ENCODE measurements around the gene EXTL2.
"Not testable (repeated sequence)": the region's sequence is repeated elsewhere in the genome, so short reads cannot be mapped to it uniquely, and the experiment has no call there.

EXTL2 gene

DNA sequence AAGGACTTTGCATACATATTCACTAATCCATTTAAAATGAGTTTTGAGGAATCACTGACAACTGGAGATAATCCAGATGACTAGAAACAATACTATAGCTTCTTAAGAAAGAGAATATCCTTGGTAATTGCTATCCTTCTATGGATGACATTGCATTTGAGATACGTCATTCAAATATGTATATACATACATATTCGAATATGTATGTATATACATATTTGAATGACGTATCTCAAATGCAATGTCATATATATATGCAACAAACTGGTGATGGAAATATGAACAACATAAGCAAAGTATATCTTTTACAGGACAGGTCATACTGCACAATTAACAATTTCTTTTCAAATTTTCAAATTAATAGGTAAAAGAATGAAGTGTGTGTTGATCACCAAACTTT, 41.7 kb downstream of the EXTL2 start:
- no peak for DNase-seq

DNA sequence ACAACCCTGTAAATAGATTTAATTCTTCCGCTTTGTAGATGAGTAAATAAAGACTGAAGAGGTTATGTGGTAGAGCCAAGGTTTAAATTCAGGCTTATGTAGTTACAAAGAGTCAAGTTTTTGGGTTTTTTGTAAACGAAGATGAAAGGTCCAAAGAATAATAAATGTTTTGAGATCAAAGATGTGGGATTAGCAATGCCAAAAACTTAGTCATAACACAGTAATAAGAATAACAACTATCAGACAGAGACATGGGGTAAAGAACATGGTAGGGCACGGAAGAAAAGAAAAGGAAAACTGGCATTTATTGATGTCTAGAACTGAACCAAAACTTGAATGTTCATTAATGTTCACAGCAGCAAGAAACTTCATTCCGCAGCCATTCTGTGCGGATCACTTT, 42.9 kb downstream of the EXTL2 start:
- DNase-seq, result no peak

DNA sequence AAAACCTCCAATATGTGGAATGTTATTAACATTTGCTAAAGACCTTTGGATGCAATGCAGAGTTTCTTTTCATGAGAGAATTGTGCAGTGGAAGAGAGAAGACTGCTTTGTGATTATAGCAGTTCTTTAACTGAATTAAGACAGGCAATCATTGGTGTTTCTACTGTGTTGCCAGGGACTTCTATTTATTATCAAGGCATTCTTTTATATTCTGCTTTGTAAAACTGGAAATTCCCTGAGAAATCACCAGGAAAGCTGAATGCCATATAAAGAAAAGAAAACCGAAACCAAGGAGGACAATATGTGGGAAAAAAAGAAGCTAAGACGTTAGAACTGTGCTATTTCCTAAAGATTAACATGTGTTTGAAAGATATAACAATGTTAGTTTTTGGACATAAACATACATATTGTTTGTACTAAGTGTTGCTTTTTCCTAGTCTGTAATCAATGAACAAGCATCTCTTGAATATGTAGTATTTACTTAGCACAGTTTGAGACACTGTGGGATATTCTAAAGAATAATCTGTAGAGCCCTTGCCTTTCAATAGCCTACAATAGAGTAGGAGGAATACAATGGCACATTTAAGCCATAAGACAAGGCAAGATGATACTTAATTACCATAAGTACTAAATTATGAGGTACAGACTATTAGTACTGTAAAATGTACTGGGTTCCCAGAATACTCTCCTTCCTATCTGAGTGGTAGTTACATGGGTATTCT, 47.1 kb downstream of the EXTL2 start:
- no peak for DNase-seq

DNA sequence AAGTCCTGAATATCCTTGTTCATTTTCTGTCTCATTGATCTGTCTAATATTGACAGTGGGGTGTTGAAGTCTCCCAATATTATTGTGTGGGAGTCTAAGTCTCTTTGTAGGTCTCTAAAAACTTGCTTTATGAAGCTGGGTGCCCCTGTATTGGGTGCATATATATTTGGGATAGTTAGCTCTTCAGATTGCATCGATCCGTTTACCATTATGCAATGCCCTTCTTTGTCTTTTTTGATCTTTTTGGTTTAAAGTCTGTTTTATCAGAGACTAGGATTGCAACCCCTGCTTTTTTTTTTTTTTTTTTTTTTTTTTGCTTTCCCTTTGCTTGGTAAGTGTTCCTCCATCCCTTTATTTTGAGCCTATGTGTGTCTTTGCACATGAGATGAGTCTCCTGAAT, 51.5 kb downstream of the EXTL2 start:
- not testable (repeated sequence) for DNase-seq

DNA sequence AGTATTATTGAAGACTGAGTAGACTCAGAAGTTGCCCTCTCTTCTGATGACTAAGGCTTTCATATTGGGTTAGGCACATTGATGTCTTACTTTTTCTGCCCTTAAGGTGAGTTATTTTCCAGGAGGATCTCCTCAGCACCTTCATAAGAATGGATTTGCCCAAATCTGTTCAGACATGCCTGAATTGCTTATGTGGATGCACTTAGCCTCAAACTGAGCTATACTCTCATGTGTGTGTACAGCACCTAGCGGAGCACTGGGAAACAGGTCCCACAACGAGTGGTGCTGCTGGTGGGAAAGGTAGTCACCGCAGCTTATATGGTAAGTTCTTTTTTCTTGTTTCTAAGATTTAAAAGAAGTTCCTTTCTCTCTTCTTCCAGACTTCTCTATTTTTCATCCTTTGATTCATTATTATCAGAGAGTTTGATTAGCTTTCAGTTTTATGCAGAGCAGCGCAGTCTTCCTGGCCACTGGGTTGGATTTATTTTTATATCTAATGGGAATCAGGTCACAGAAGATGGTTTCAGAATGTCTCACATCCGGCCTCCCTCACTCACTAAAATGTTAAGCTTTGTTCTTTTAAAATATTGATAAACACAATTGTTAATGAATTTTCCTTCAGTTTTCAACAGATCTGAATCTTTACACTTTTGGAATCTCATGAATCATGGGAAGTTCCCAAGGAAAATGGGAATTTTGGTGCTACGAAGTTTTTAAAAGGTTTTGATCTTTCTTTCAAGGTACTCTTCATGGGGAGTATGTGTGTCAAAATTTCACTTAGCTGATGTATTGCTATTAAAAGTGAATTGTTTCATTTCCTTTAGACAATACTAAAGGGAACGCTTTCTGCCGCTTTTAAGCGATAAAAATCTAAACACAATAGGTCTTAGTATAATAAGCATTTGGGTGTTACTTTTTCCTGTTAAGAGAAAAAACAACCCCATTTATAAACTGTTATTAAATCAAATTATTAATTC, 58.5 kb downstream of the EXTL2 start:
- DNase-seq, result no peak

DNA sequence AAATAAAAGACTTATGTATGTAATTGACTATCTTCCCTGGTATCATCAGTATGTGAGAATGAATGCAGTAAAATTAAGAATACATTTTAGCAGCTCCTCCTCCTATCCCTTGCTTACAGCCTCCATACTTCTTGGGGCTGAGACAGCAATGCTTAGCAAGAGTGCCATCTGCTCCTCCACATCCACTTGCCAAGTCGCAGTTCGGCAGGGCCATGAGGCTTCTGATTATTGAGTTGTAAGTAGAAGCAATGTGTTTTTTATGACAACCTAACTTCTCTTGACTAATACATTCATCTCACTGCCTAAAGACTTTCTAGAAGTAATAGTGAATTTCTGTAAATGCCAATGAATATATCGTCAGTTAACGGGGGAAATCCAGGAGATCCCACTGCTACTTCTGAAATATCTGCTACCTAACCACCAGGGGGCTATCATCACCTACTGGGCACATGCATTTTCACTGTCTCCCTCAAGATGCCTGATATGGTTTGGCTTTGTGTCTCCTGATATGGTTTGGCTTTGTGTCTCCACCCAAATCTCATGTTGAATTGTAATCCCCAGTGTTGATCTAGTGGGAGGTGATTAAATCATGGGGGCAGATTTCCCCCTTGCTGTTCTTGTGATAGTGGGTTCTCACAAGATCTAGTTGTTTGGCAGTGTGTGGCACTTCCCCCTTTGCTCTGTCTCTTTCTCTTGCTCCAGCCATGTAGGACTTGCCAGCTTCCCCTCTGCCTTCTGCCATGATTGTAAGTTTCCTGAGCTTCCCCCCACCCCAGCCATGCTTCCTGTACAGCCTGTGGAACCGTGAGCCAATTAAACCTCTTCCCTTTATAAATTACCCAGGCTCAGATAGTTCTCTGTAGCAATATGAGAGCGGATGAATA, 59.6 kb downstream of the EXTL2 start:
- DNase-seq, result peak; percentile 37

DNA sequence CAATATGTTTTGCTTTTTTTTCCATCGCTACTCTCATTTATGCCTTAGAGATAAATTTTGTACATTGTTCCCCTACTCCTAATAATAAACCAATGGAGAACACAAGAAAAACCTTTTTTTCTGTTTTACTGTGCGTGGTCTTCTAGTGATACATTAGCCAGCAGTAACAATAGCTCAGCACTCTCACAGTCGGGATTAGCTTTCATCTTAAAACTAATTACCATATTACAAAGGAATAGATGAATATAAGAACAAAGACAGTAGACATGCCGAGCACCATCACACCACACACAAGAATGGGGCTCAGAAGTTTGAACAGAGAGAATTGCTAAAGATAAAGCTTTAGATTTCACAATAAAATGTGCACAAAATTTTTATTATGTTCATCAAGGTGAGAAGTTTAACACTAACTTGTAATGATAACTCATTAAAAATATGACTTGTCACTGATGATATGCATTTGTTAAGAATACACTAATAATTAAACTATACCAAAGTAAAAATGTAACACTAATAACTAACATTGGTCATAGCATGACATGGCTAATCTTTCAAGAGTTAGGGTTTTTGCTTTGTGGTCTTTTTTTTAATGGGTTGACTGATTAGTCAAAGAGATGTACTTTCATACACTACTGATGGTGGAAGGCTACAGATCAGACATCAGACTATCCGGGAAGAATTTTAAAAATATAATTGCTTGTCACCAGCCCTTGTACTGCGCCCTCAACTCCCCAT, 61.8 kb downstream of the EXTL2 start:
- DNase-seq, result no peak

DNA sequence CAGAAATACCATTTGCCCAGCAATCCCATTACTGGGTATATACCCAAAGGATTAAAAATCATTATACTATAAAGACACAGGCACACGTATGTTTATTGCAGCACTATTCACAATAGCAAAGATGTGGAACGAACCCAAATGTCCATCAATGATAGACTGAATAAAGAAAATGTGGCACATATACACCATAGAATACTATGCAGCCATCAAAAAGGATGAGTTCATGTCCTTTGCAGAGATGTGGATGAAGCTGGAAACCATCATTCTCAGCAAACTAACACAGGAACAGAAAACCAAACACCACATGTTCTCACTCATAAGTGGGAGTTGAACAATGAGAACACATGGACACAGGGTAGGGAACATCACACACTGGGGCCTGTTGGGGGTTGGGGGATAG, 69.0 kb downstream of the EXTL2 start:
- not testable (repeated sequence) for DNase-seq
